ENCODE results near the gene RPGR.

RPGR gene

GRCh38 chrX:38327007-38327774 is at the start of gene RPGR:
RPGR (minus strand) TSS chrX:38327509; CDS start chrX:38327367, 142 bp downstream.
- TF ChIP-seq CTCF (conservative IDR thresholded peaks at IDR 0.05; ENCODE audit: control insufficient read depth, insufficient read depth, low read depth, low read length), result peak; percentile 62
- H3K4me3 ChIP-seq (ENCODE audit: control insufficient read depth, low read depth, low read length), result peak within 1 kb of the TSS; percentile 57
- DNase-seq (ENCODE audit: low read depth), result peak; percentile 92

GRCh38 chrX:38376747-38377146 is 49.4 kb upstream of the RPGR start:
- no peak overlapping the region for H3K4me3 ChIP-seq (ENCODE audit: control insufficient read depth, low read depth, low read length)
- DNase-seq (ENCODE audit: low read depth), result no peak
- no peak for TF ChIP-seq CTCF (conservative IDR thresholded peaks at IDR 0.05; ENCODE audit: control insufficient read depth, insufficient read depth, low read depth, low read length)

GRCh38 chrX:38375891-38376290 is 48.6 kb upstream of the RPGR start:
- peak; percentile 27 for DNase-seq (ENCODE audit: low read depth)
- H3K4me3 ChIP-seq (ENCODE audit: control insufficient read depth, low read depth, low read length), result no peak overlapping the region

GRCh38 chrX:38374431-38374830 is 47.1 kb upstream of the RPGR start:
- no peak for TF ChIP-seq CTCF (conservative IDR thresholded peaks at IDR 0.05; ENCODE audit: control insufficient read depth, insufficient read depth, low read depth, low read length)
- no peak for DNase-seq (ENCODE audit: low read depth)

More at GRCh38 chrX:38375891-38376290, 48.6 kb upstream of the RPGR start:
- TF ChIP-seq CTCF (conservative IDR thresholded peaks at IDR 0.05; ENCODE audit: control insufficient read depth, insufficient read depth, low read depth, low read length), result peak; percentile 63

GRCh38 chrX:38371641-38372040 is 44.3 kb upstream of the RPGR start:
- DNase-seq (ENCODE audit: low read depth), result no peak

More at GRCh38 chrX:38374431-38374830, 47.1 kb upstream of the RPGR start:
- H3K4me3 ChIP-seq (ENCODE audit: control insufficient read depth, low read depth, low read length), result no peak overlapping the region

GRCh38 chrX:38368774-38369173 is 41.5 kb upstream of the RPGR start:
- DNase-seq (ENCODE audit: low read depth), result no peak
- no peak for TF ChIP-seq CTCF (conservative IDR thresholded peaks at IDR 0.05; ENCODE audit: control insufficient read depth, insufficient read depth, low read depth, low read length)
- no peak overlapping the region for H3K4me3 ChIP-seq (ENCODE audit: control insufficient read depth, low read depth, low read length)

More at GRCh38 chrX:38371641-38372040, 44.3 kb upstream of the RPGR start:
- no peak overlapping the region for H3K4me3 ChIP-seq (ENCODE audit: control insufficient read depth, low read depth, low read length)
- TF ChIP-seq CTCF (conservative IDR thresholded peaks at IDR 0.05; ENCODE audit: control insufficient read depth, insufficient read depth, low read depth, low read length), result no peak
